ENCODE measurements around the gene GRB7.
"Not testable (repeated sequence)": the region's sequence is repeated elsewhere in the genome, so short reads cannot be mapped to it uniquely, and the experiment has no call there.

GRB7 gene

GRCh38 chr17:39701784-39702422, 35.8 kb upstream of the GRB7 start:
- no peak for DNase-seq (ENCODE audit: insufficient read length)
- TF ChIP-seq POLR2AphosphoS5 (IDR thresholded peaks at IDR 0.05; ENCODE audit: low read depth, low read length) (no peak), POLR2A (IDR thresholded peaks at IDR 0.05; ENCODE audit: low read depth, low read length) (no peak), TAF1 (IDR thresholded peaks at IDR 0.05; ENCODE audit: borderline replicate concordance, low read depth, low read length) (no peak)
- FAIRE-seq, result no peak

DNA sequence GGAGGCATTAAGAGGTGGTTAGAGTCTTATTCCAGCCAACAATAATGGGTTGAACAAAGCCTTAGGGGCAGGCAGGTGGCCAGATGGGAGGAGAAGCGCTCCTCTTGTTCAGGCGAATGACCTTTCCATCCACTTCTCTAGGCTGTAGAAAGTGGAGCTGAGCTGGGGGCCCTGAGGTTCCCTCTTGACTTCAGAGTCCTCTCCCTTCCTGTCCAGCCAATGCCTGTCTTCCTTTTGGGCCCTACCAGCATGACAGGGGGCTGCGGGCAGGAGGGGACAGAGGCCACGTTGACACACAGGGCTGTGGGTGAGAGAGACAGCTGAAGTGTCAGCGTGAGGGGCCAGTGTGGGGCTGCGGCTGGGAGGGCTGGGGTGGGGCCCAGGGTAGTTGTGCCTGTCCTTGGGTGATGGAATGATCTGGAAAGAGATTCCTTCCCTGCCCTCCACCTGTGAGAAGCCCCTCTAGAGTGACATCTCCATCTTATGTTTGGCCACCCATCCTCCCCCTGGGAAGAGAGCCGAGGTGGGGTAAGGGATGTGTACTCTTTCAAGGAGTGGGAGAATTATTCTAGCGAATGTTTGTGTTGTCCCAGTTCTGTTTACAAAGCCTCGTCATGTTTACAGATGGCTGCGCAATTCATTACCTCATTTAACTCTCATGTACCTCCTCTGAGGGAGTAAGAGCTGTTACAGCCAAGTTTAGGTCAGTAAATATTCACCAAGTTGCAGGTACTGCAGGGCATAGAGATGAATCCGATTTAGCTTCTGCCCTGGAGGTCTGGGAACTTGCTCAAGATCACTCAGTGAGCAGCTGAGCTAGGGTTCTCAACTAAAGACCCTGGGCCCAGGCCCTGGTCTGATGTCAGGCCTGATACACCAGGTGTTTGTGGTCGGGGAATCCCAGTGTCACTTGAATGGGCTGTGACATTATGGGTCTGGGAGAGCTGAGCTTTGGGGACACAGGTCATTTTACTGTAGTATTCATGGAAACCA, 34.5 kb upstream of the GRB7 start:
- FAIRE-seq (peak; percentile 80), DNase-seq (ENCODE audit: insufficient read length) (no peak)
- TF ChIP-seq TAF1 (IDR thresholded peaks at IDR 0.05; ENCODE audit: borderline replicate concordance, low read depth, low read length), result no peak
- TF ChIP-seq POLR2AphosphoS5 (IDR thresholded peaks at IDR 0.05; ENCODE audit: low read depth, low read length), result no peak
- TF ChIP-seq POLR2A (IDR thresholded peaks at IDR 0.05; ENCODE audit: low read depth, low read length), result no peak

GRCh38 chr17:39703913-39704312, 33.8 kb upstream of the GRB7 start:
- TF ChIP-seq POLR2AphosphoS5 (IDR thresholded peaks at IDR 0.05; ENCODE audit: low read depth, low read length), result no peak
- no peak for FAIRE-seq
- no peak for DNase-seq (ENCODE audit: insufficient read length)

GRCh38 chr17:39704821-39705551, 32.8 kb upstream of the GRB7 start:
- FAIRE-seq, result no peak
- no peak for DNase-seq (ENCODE audit: insufficient read length)
- TF ChIP-seq POLR2A (IDR thresholded peaks at IDR 0.05; ENCODE audit: low read depth, low read length) (no peak), POLR2AphosphoS5 (IDR thresholded peaks at IDR 0.05; ENCODE audit: low read depth, low read length) (no peak), TAF1 (IDR thresholded peaks at IDR 0.05; ENCODE audit: borderline replicate concordance, low read depth, low read length) (no peak)

- FAIRE-seq, result no peak
- no peak for DNase-seq (ENCODE audit: insufficient read length)
- TF ChIP-seq TAF1 (IDR thresholded peaks at IDR 0.05; ENCODE audit: borderline replicate concordance, low read depth, low read length) (no peak), POLR2AphosphoS5 (IDR thresholded peaks at IDR 0.05; ENCODE audit: low read depth, low read length) (no peak), POLR2A (IDR thresholded peaks at IDR 0.05; ENCODE audit: low read depth, low read length) (no peak)
Measured at GRCh38 chr17:39705786-39706348, 31.9 kb upstream of the GRB7 start.

DNA sequence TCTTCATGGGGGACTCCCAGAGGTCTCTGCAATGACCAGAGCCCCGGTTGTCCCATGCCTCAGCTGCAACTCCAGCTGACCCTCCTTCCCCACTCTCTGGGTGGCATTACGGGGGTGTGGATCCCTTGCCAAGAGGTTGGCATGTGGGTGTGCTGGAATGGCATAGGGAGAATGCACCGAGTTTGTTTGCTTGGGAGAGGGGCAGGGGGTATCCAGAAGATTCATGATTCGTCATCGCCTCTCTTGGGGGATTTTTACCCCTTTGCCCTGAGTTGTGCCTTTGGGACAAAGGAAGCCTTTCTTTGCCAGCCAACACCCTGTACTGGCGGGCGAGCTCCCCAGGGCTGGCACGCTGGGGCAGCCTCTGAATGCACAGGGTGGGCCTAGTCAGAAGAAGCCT, 31.4 kb upstream of the GRB7 start:
- DNase-seq (ENCODE audit: insufficient read length) (no peak), FAIRE-seq (no peak)
- no peak for TF ChIP-seq TAF1 (IDR thresholded peaks at IDR 0.05; ENCODE audit: borderline replicate concordance, low read depth, low read length)
- no peak for TF ChIP-seq POLR2A (IDR thresholded peaks at IDR 0.05; ENCODE audit: low read depth, low read length)
- no peak for TF ChIP-seq POLR2AphosphoS5 (IDR thresholded peaks at IDR 0.05; ENCODE audit: low read depth, low read length)

GRCh38 chr17:39706921-39707337, 30.8 kb upstream of the GRB7 start:
- FAIRE-seq (no peak), DNase-seq (ENCODE audit: insufficient read length) (no peak)
- TF ChIP-seq POLR2AphosphoS5 (IDR thresholded peaks at IDR 0.05; ENCODE audit: low read depth, low read length), result no peak
- no peak for TF ChIP-seq TAF1 (IDR thresholded peaks at IDR 0.05; ENCODE audit: borderline replicate concordance, low read depth, low read length)
- TF ChIP-seq POLR2A (IDR thresholded peaks at IDR 0.05; ENCODE audit: low read depth, low read length), result no peak

- TF ChIP-seq POLR2A (IDR thresholded peaks at IDR 0.05; ENCODE audit: low read depth, low read length), result no peak
- TF ChIP-seq TAF1 (IDR thresholded peaks at IDR 0.05; ENCODE audit: borderline replicate concordance, low read depth, low read length), result no peak
- TF ChIP-seq POLR2AphosphoS5 (IDR thresholded peaks at IDR 0.05; ENCODE audit: low read depth, low read length), result no peak
- DNase-seq (ENCODE audit: insufficient read length), result no peak
- no peak for FAIRE-seq
Measured at GRCh38 chr17:39709319-39709997, 28.3 kb upstream of the GRB7 start.

- no peak for DNase-seq (ENCODE audit: insufficient read length)
Measured at GRCh38 chr17:39709998-39710964, 27.5 kb upstream of the GRB7 start.

DNA sequence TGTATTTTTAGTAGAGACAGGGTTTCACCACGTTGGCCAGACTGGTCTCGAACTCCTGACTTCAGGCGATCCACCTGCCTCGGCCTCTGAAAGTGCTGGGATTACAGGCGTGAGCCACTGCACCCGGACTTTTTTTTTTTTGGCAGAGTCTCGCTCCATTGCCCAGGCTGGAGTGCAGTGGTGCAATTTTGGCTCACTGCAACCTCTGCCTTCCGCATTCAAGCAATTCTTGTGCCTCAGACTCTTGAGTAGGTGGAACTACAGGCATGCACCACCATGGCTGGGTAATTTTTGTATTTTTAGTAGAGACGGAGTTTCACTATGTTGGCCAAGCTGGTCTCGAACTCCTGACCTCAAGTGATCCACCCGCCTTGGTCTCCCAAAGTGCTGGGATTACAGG, 26.7 kb upstream of the GRB7 start:
- DNase-seq (ENCODE audit: insufficient read length); FAIRE-seq: not testable (repeated sequence)

More at GRCh38 chr17:39709998-39710964, 27.5 kb upstream of the GRB7 start:
- no peak for FAIRE-seq
- no peak for TF ChIP-seq TAF1 (IDR thresholded peaks at IDR 0.05; ENCODE audit: borderline replicate concordance, low read depth, low read length)
- TF ChIP-seq POLR2AphosphoS5 (IDR thresholded peaks at IDR 0.05; ENCODE audit: low read depth, low read length), result no peak
- TF ChIP-seq POLR2A (IDR thresholded peaks at IDR 0.05; ENCODE audit: low read depth, low read length), result no peak
